DMS 273 (cell line): ENCODE results near the gene DLG2.
A peak's percentile ranks its signal among the peaks of the same experiment; 100 is the strongest.

Experiments
- DNase-seq: peaks from one replicate; lab custom pipeline; 2025; ENCODE audit not compliant: unreplicated experiment; lab: John Stamatoyannopoulos, UW

DLG2 gene

GRCh38 chr11:83972536-83972935, 1654.6 kb downstream of the DLG2 start:
- no peak for DNase-seq

GRCh38 chr11:83971063-83971462, 1656.1 kb downstream of the DLG2 start:
- DNase-seq: peak; percentile 11

- DNase-seq: no peak
These were observed 1657.0 kb downstream of the DLG2 start for GRCh38 chr11:83970061-83970671.

- DNase-seq: no peak
These were observed 1669.9 kb downstream of the DLG2 start for GRCh38 chr11:83957038-83957900.

GRCh38 chr11:83956119-83956697, 1670.9 kb downstream of the DLG2 start:
- no peak for DNase-seq

- DNase-seq: no peak
These were observed 1672.4 kb downstream of the DLG2 start for GRCh38 chr11:83954780-83955179.

- peak; percentile 11 for DNase-seq
These were observed 1675.6 kb downstream of the DLG2 start for GRCh38 chr11:83951521-83951920.

GRCh38 chr11:83948200-83948599, 1678.9 kb downstream of the DLG2 start:
- DNase-seq: no peak

GRCh38 chr11:83945976-83946375, 1681.2 kb downstream of the DLG2 start:
- no peak for DNase-seq

GRCh38 chr11:83941050-83941449, 1686.1 kb downstream of the DLG2 start:
- no peak for DNase-seq

- DNase-seq: no peak
These were observed 1689.0 kb downstream of the DLG2 start for GRCh38 chr11:83938148-83938547.

- DNase-seq: no peak
These were observed 1694.1 kb downstream of the DLG2 start for GRCh38 chr11:83933008-83933407.

GRCh38 chr11:83927422-83927821, 1699.7 kb downstream of the DLG2 start:
- no peak for DNase-seq

GRCh38 chr11:83924795-83925542, 1702.2 kb downstream of the DLG2 start:
- no peak for DNase-seq

GRCh38 chr11:83923961-83924360, 1703.2 kb downstream of the DLG2 start:
- DNase-seq: no peak

GRCh38 chr11:83922953-83923352, 1704.2 kb downstream of the DLG2 start:
- no peak for DNase-seq

GRCh38 chr11:83922318-83922717, 1704.8 kb downstream of the DLG2 start:
- DNase-seq: no peak

GRCh38 chr11:83921447-83922192, 1705.5 kb downstream of the DLG2 start:
- DNase-seq: no peak

GRCh38 chr11:83918476-83918875, 1708.7 kb downstream of the DLG2 start:
- no peak for DNase-seq

- no peak for DNase-seq
These were observed 1712.1 kb downstream of the DLG2 start for GRCh38 chr11:83914995-83915394.
